ENCODE results near the gene VPREB3. TPM values are rescaled to one million over a fixed set of nuclear protein-coding genes. Genes with fewer than 3 reads are reported as not detected.
A peak's percentile ranks its signal among the peaks of the same experiment; 100 is the strongest.

The VPREB3 gene
- total RNA-seq, 2 experiments from 2014 or later, result not detected

GRCh38 chr22:23774922-23775436, 20.8 kb upstream of the VPREB3 start:
- Mint-ChIP-seq H3K9me3 (no peaks in the 10 kb centered on the region), H3K27me3 (no peaks in the 10 kb centered on the region), H3K27ac (no peak overlapping the region), H3K4me3 (no peak overlapping the region), H3K4me1 (ENCODE audit: low read depth) (peaks cover 17% of the 10 kb centered on the region), H3K36me3 (ENCODE audit: low read depth) (no peaks in the 10 kb centered on the region)
- peaks cover 28% of the 10 kb centered on the region for H3K4me1 ChIP-seq (ENCODE audit: insufficient read depth, low read length)
- no peak overlapping the region for H3K4me3 ChIP-seq (ENCODE audit: low read length)
- no peaks in the 10 kb centered on the region for H3K27me3 ChIP-seq (ENCODE audit: control insufficient read depth in 1 of 2, insufficient read depth in 2 of 2, low read length in 2 of 2)
- intact Hi-C loops (cut with DNase I, micrococcal nuclease), result loop anchor here in 1 of 2 experiments (5.0 kb wide), 2 partner anchors 72 to 78 kb away; no protein-coding TSS in a partner anchor
- TF ChIP-seq CTCF (IDR thresholded peaks at IDR 0.05), result no peak
- H3K36me3 ChIP-seq (ENCODE audit: insufficient read depth, low read length), result no peaks in the 10 kb centered on the region
- H3K9me3 ChIP-seq (ENCODE audit: control insufficient read depth in 1 of 2, insufficient read depth in 1 of 2, low read length in 2 of 2), result no peaks in the 10 kb centered on the region
- ATAC-seq (ENCODE audit: poor library complexity) (no peak), DNase-seq (no peak)
- H3K27ac ChIP-seq (ENCODE audit: low read depth in 1 of 2, low read length in 2 of 2), result no peak overlapping the region
- POLR2A ChIA-PET, result interaction anchor here (1.0 to 1.5 kb wide), 3 partner anchors 11 to 58 kb away, joined by 3 to 4 read pairs (median 4); no protein-coding TSS in a partner anchor
- CTCF ChIA-PET, result interaction anchor here (0.9 kb wide), 1 partner anchor 8 kb away, joined by 3 read pairs; no protein-coding TSS in a partner anchor

- ATAC-seq (ENCODE audit: poor library complexity), result no peak
- Mint-ChIP-seq H3K4me1 (ENCODE audit: low read depth) (peaks cover 17% of the 10 kb centered on the region), H3K36me3 (ENCODE audit: low read depth) (no peaks in the 10 kb centered on the region), H3K9me3 (no peaks in the 10 kb centered on the region), H3K4me3 (peak overlapping the region; percentile 31), H3K27ac (no peak overlapping the region), H3K27me3 (no peaks in the 10 kb centered on the region)
- H3K27me3 ChIP-seq (ENCODE audit: control insufficient read depth in 1 of 2, insufficient read depth in 2 of 2, low read length in 2 of 2), result no peaks in the 10 kb centered on the region
- intact Hi-C loops (cut with DNase I, micrococcal nuclease), result loop anchor here in 1 of 2 experiments (5.0 kb wide), 2 partner anchors 73 to 77 kb away; no protein-coding TSS in a partner anchor
- no peaks in the 10 kb centered on the region for H3K36me3 ChIP-seq (ENCODE audit: insufficient read depth, low read length)
- H3K27ac ChIP-seq (ENCODE audit: low read depth in 1 of 2, low read length in 2 of 2), result no peak overlapping the region
- TF ChIP-seq CTCF (IDR thresholded peaks at IDR 0.05), result no peak
- H3K4me3 ChIP-seq (ENCODE audit: low read length), result no peak overlapping the region
- no peak for DNase-seq
- peaks cover 28% of the 10 kb centered on the region for H3K4me1 ChIP-seq (ENCODE audit: insufficient read depth, low read length)
- ChIA-PET CTCF (interaction anchor here (0.9 kb wide), 1 partner anchor 8 kb away, joined by 3 read pairs; no protein-coding TSS in a partner anchor), POLR2A (interaction anchor here (1.0 to 1.5 kb wide), 3 partner anchors 12 to 57 kb away, joined by 3 to 4 read pairs (median 4); no protein-coding TSS in a partner anchor)
- H3K9me3 ChIP-seq (ENCODE audit: control insufficient read depth in 1 of 2, insufficient read depth in 1 of 2, low read length in 2 of 2), result no peaks in the 10 kb centered on the region
These were observed 20.1 kb upstream of the VPREB3 start for GRCh38 chr22:23774114-23774921.

GRCh38 chr22:23773483-23774113, 19.4 kb upstream of the VPREB3 start:
- CTCF ChIA-PET, result no interaction called here
- no peak overlapping the region for H3K27ac Mint-ChIP-seq
- intact Hi-C loops (cut with DNase I, micrococcal nuclease), result loop anchor here in 1 of 2 experiments (5.0 kb wide), 2 partner anchors 74 to 76 kb away; no protein-coding TSS in a partner anchor

More at GRCh38 chr22:23773483-23774113, 19.4 kb upstream of the VPREB3 start:
- no peaks in the 10 kb centered on the region for H3K27me3 ChIP-seq (ENCODE audit: control insufficient read depth in 1 of 2, insufficient read depth in 2 of 2, low read length in 2 of 2)
- H3K4me3 Mint-ChIP-seq, result peak overlapping the region; percentile 69
- no peak for TF ChIP-seq CTCF (IDR thresholded peaks at IDR 0.05)
- peaks cover 17% of the 10 kb centered on the region for H3K4me1 Mint-ChIP-seq (ENCODE audit: low read depth)
- POLR2A ChIA-PET, result interaction anchor here (1.2 to 2.0 kb wide), 5 partner anchors 12 to 237 kb away, joined by 3 to 17 read pairs (median 4); partner anchors contain the start of genes CABIN1, MIF and SMARCB1
- no peaks in the 10 kb centered on the region for H3K27me3 Mint-ChIP-seq
- no peak overlapping the region for H3K4me3 ChIP-seq (ENCODE audit: low read length)
- H3K36me3 Mint-ChIP-seq (ENCODE audit: low read depth), result no peaks in the 10 kb centered on the region
- H3K27ac ChIP-seq (ENCODE audit: low read depth in 1 of 2, low read length in 2 of 2), result no peak overlapping the region
- H3K9me3 Mint-ChIP-seq, result no peaks in the 10 kb centered on the region
- DNase-seq (peak in 1 of 14 experiments; percentile 16), ATAC-seq (ENCODE audit: poor library complexity) (no peak)
- H3K9me3 ChIP-seq (ENCODE audit: control insufficient read depth in 1 of 2, insufficient read depth in 1 of 2, low read length in 2 of 2), result no peaks in the 10 kb centered on the region
- no peaks in the 10 kb centered on the region for H3K36me3 ChIP-seq (ENCODE audit: insufficient read depth, low read length)
- peaks cover 29% of the 10 kb centered on the region for H3K4me1 ChIP-seq (ENCODE audit: insufficient read depth, low read length)
